NT2/D1 (cell line): ENCODE data around the gene DNASE1.
A peak's percentile ranks its signal among the peaks of the same experiment; 100 is the strongest.

ENCODE experiments used
- DNase-seq: peaks from one replicate; pipeline ENCODE4 v3.0.0-alpha.2; 2011; ENCODE audit warnings: low read depth, low spot score
- H3K27me3 ChIP-seq: 2 replicates; pipeline ENCODE4 v1.6.0; 2011; ENCODE audit warnings: mild to moderate bottlenecking; ENCODE audit not compliant: insufficient read length, insufficient read depth
- H3K36me3 ChIP-seq: 2 replicates; pipeline ENCODE4 v1.6.1; 2011; ENCODE audit warnings: mild to moderate bottlenecking, low read length, mixed read lengths; ENCODE audit not compliant: insufficient read depth, insufficient read length
- H3K4me1 ChIP-seq: 2 replicates; pipeline ENCODE4 v1.5.1; 2011; ENCODE audit not compliant: insufficient read depth, insufficient read length
- H3K4me3 ChIP-seq: 2 replicates; pipeline ENCODE4 v1.5.1; 2011; ENCODE audit warnings: low read depth; ENCODE audit not compliant: insufficient read length
- H3K9ac ChIP-seq: 2 replicates; pipeline ENCODE4 v1.6.0; 2011; ENCODE audit warnings: low read depth; ENCODE audit not compliant: insufficient read length
- H3K9me3 ChIP-seq: 2 replicates; pipeline ENCODE4 v1.5.1; 2011; ENCODE audit warnings: mild to moderate bottlenecking, low read length; ENCODE audit not compliant: insufficient read depth
- SUZ12 ChIP-seq: IDR thresholded peaks from 2 replicates; pipeline ENCODE4 v1.6.1; 2011; ENCODE audit not compliant: insufficient read length, insufficient read depth; ENCODE audit errors: extremely low read depth
- YY1 ChIP-seq: IDR thresholded peaks from 2 replicates; pipeline ENCODE4 v1.6.1; 2011; ENCODE audit not compliant: insufficient read length, insufficient read depth
- ZNF274 ChIP-seq: IDR thresholded peaks from 2 replicates; pipeline ENCODE4 v1.6.1; 2011; ENCODE audit warnings: mild to moderate bottlenecking, low read depth, low read length

DNASE1 gene

DNA sequence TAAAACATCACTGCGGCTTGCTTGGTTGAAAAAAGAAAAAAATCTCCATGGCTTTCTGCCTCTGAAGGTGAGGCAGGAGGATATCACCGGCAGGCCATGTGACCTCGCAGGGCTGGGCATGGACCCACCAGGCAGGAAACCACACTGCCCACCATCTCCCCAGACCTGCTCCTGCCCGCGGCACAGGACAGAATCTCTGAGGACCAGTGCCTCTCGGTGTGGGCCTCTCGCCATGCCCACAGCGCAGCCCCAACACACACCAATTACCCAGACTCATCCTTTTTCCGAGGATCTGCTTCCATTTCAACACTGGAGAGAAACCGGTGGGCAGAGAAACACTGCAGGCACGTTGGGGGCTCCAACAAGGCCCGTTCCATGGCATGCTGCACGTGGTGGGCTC, 16.2 kb downstream of the DNASE1 start:
- Histone ChIP-seq H3K27me3 (no peaks in the 10 kb centered on the region), H3K9ac (no peak overlapping the region), H3K4me3 (no peak overlapping the region), H3K9me3 (no peaks in the 10 kb centered on the region), H3K4me1 (peaks cover 6% of the 10 kb centered on the region), H3K36me3 (peaks cover 82% of the 10 kb centered on the region)
- TF ChIP-seq YY1 (no peak), SUZ12 (no peak), ZNF274 (no peak)
- DNase-seq, result no peak

DNA sequence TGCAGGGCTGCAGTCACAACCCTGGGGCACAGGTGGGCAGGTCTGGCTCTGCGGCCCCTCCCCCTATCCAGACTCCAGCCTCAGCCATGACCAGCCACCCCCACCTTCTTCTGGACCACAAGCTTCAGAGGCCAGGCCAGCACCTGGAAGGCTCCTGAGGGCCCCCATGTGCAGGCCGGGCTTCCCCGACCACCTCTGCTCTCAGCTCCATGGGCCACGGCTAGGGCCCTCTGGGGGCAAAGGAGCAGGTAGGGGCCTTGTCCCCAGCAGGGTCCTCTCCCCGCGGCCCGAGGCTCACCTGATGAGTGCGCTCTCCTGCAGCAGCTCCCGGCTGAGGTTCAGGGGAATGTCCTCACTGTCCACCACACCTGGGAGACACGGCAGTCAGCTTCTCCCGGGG, 16.9 kb downstream of the DNASE1 start:
- Histone ChIP-seq H3K4me3 (no peak overlapping the region), H3K9me3 (no peaks in the 10 kb centered on the region), H3K4me1 (peaks cover 6% of the 10 kb centered on the region), H3K9ac (peak overlapping the region; percentile 45), H3K27me3 (no peaks in the 10 kb centered on the region), H3K36me3 (peaks cover 83% of the 10 kb centered on the region)
- no peak for TF ChIP-seq SUZ12
- TF ChIP-seq YY1, result no peak
- TF ChIP-seq ZNF274, result no peak
- no peak for DNase-seq

- H3K9ac ChIP-seq, result no peak overlapping the region
- H3K4me3 ChIP-seq, result no peak overlapping the region
- no peak for DNase-seq
- TF ChIP-seq ZNF274, result no peak
- TF ChIP-seq SUZ12, result no peak
- no peak for TF ChIP-seq YY1
- H3K36me3 ChIP-seq, result peaks cover 84% of the 10 kb centered on the region
- H3K27me3 ChIP-seq, result no peaks in the 10 kb centered on the region
- no peaks in the 10 kb centered on the region for H3K9me3 ChIP-seq
- peaks cover 6% of the 10 kb centered on the region for H3K4me1 ChIP-seq
These were observed 18.1 kb downstream of the DNASE1 start for GRCh38 chr16:3672571-3673041.

DNA sequence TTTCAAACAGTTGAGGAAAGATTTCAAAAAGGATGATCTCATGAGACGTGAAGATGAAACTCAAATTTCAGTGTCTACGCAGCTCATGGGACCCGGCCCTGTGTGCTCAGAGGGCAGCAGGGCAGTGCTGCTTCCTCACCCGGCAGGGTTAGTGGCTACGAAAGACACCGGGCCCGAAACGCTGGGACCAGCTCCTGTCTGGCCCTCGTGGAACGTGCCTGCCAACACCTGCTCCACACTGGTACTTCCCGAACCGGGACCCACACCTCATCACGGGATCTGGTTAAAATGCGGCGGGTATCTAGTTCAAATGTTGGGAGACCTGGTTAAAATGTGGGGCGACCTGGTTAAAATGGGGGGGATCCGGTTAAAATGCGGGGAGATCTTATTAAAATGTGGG, 18.7 kb downstream of the DNASE1 start:
- Histone ChIP-seq H3K36me3 (peaks cover 90% of the 10 kb centered on the region), H3K9me3 (no peaks in the 10 kb centered on the region), H3K4me3 (no peak overlapping the region), H3K4me1 (peaks cover 6% of the 10 kb centered on the region), H3K9ac (no peak overlapping the region), H3K27me3 (no peaks in the 10 kb centered on the region)
- TF ChIP-seq ZNF274 (no peak), SUZ12 (no peak), YY1 (no peak)
- no peak for DNase-seq

- Histone ChIP-seq H3K27me3 (no peaks in the 10 kb centered on the region), H3K36me3 (peaks cover 89% of the 10 kb centered on the region), H3K4me1 (peaks cover 6% of the 10 kb centered on the region), H3K9ac (no peak overlapping the region), H3K9me3 (no peaks in the 10 kb centered on the region), H3K4me3 (no peak overlapping the region)
- DNase-seq, result no peak
- TF ChIP-seq ZNF274, result no peak
- no peak for TF ChIP-seq SUZ12
- TF ChIP-seq YY1, result no peak
These were observed 19.3 kb downstream of the DNASE1 start for GRCh38 chr16:3673676-3674377.

- Histone ChIP-seq H3K27me3 (no peaks in the 10 kb centered on the region), H3K36me3 (peaks cover 92% of the 10 kb centered on the region), H3K4me3 (no peak overlapping the region), H3K4me1 (peaks cover 6% of the 10 kb centered on the region), H3K9me3 (no peaks in the 10 kb centered on the region), H3K9ac (no peak overlapping the region)
- DNase-seq, result no peak
- TF ChIP-seq YY1, result no peak
- TF ChIP-seq ZNF274, result no peak
- TF ChIP-seq SUZ12, result no peak
These were observed 20.2 kb downstream of the DNASE1 start for GRCh38 chr16:3674513-3675295.

GRCh38 chr16:3675601-3676130, 21.2 kb downstream of the DNASE1 start:
- TF ChIP-seq SUZ12 (no peak), YY1 (no peak), ZNF274 (no peak)
- Histone ChIP-seq H3K4me3 (no peak overlapping the region), H3K9me3 (no peaks in the 10 kb centered on the region), H3K27me3 (no peaks in the 10 kb centered on the region), H3K4me1 (peaks cover 6% of the 10 kb centered on the region), H3K36me3 (peaks cover 96% of the 10 kb centered on the region), H3K9ac (no peak overlapping the region)
- no peak for DNase-seq
